BJ (cell line): ENCODE results near the gene LRIF1. TPM values are rescaled to one million over a fixed set of nuclear protein-coding genes. Genes with fewer than 3 reads are reported as not detected.

ENCODE experiments used
- CTCF ChIA-PET: fragments of 350-600 bp; formaldehyde crosslinking; extraction: SDS; loops from one replicate; lab custom pipeline; 2021; ENCODE audit warnings: antibody characterized with exemption, inconsistent platforms; lab: Yijun Ruan, JAX
- POLR2A ChIA-PET: fragments of 300-600 bp; sonication (Branson Sonifier 250); formaldehyde crosslinking; extraction: SDS; loops from one replicate; lab custom pipeline; 2021; ENCODE audit warnings: antibody characterized with exemption; lab: Charles Lee
- DNase-seq: peaks from one replicate; pipeline ENCODE4 v3.0.0-alpha.2; 2011; ENCODE audit warnings: low read depth
- H3K27me3 ChIP-seq: 2 replicates; pipeline ENCODE4 v1.6.0; 2011; ENCODE audit warnings: low read length; ENCODE audit not compliant: control insufficient read depth, insufficient read depth
- H3K36me3 ChIP-seq: 2 replicates; pipeline ENCODE4 v1.5.1; 2011; ENCODE audit warnings: low read length; ENCODE audit not compliant: control insufficient read depth, insufficient read depth
- H3K4me3 ChIP-seq: 2 replicates; pipeline ENCODE4 v1.5.1; 2011; ENCODE audit warnings: low read depth, mild to moderate bottlenecking, control low read depth, low read length
- CTCF ChIP-seq: IDR thresholded peaks from 2 replicates; pipeline ENCODE4 v1.5.1; 2011; ENCODE audit warnings: low read depth, mild to moderate bottlenecking, control low read depth, inconsistent platforms, low read length, moderate library complexity; ENCODE audit not compliant: insufficient read depth
- polyA plus RNA-seq: library from polyadenylated mRNA; depleted of rRNA; stranded (reverse); fragments of >200 nt; gene quantifications from 2 replicates; pipeline ENCODE4 v1.2.3, GENCODE V29; 2011

The LRIF1 gene
- polyA plus RNA-seq, 1 experiment: 8.3 TPM

DNA sequence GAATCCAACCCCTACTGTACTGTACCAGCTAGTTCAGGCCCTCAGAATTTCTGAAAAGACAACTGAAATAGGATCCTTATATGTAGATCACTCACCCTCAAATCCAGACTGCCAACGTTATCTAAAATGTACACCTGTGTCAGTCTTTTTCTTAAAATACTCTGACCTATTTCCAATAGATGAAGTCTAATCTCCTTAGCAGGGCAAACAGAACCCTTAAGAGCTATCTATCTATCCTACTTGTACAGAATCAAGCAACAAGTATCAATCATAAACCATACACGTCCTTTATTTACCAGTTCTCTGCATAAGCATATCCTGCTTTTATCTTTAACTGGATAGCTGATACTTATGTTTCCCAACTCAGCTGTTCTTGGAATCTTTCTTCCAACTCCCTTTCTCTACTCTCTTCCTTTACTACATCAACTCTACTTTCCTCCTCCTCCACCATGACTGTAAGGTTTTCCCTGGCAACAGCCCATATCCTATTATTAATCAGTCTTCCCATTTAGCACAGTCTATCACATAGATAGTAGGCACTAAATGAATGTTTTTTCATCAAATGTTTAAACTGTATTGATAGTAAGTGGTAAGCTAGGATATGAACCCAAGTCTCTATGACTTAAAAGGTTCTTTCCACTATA, 2.8 kb downstream of the LRIF1 start:
- Histone ChIP-seq H3K27me3 (no peaks in the 10 kb centered on the region), H3K36me3 (no peaks in the 10 kb centered on the region), H3K4me3 (no peak overlapping the region)
- no peak for DNase-seq
- CTCF ChIA-PET: no interaction called here
- no peak for TF ChIP-seq CTCF
- POLR2A ChIA-PET: no interaction called here

DNA sequence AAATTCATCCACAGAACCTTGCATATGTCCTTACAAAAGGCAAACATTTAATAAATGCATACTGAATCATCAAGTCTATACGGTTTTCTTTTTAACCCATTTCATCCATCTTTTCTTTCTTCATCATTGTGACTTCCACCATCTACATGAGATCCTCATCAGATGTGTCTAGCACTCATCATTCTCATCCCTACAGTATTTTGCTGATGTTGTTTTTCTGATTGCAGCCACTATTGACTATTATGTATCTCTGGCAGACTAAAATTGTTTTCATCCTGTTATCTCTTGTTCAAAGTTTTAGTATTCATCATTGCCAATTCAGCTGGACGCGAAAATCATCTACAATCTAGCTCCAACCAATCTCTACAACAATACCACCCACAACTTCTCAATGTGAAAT, 5.9 kb downstream of the LRIF1 start:
- CTCF ChIA-PET: interaction anchor here (0.9 to 1.7 kb wide), 3 partner anchors 10 to 73 kb away, joined by 3 to 4 read pairs (median 3); no protein-coding TSS in a partner anchor
- POLR2A ChIA-PET: no interaction called here
- DNase-seq: no peak
- H3K4me3 ChIP-seq: no peak overlapping the region
- no peak for TF ChIP-seq CTCF
- H3K27me3 ChIP-seq: no peaks in the 10 kb centered on the region
- no peaks in the 10 kb centered on the region for H3K36me3 ChIP-seq

DNA sequence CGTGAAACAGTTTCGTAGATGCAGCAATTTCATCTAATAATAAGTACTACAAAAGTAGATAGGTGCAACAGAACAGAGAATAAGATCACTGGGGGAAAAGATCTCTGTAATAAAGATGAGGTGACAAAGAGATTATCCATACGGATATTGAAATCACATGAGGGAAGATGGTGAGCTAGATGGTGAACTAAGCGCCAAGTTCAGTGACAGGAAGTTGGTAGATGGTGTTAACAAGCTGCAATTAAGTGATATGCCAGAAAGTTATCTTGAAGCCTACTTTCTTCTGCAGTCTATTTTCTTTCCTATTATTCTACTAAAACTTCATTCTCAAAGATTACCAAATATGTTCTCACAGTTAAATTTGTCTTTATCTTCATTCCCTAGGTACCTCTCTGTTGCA, 7.1 kb downstream of the LRIF1 start:
- no peak overlapping the region for H3K4me3 ChIP-seq
- no peak for TF ChIP-seq CTCF
- H3K36me3 ChIP-seq: peaks cover 5% of the 10 kb centered on the region; the same call in 1 of the 2 replicates
- POLR2A ChIA-PET: no interaction called here
- DNase-seq: no peak
- CTCF ChIA-PET: no interaction called here
- no peaks in the 10 kb centered on the region for H3K27me3 ChIP-seq

- no peak for DNase-seq
- H3K36me3 ChIP-seq: peaks cover 5% of the 10 kb centered on the region
- TF ChIP-seq CTCF: no peak
- no peak overlapping the region for H3K4me3 ChIP-seq
- CTCF ChIA-PET: no interaction called here
- no peaks in the 10 kb centered on the region for H3K27me3 ChIP-seq
- POLR2A ChIA-PET: no interaction called here
Measured at GRCh38 chr1:110953031-110953430, 10.7 kb downstream of the LRIF1 start.

- POLR2A ChIA-PET: no interaction called here
- H3K36me3 ChIP-seq: peaks cover 5% of the 10 kb centered on the region
- DNase-seq: no peak
- H3K4me3 ChIP-seq: no peak overlapping the region
- TF ChIP-seq CTCF: no peak
- CTCF ChIA-PET: no interaction called here
- H3K27me3 ChIP-seq: no peaks in the 10 kb centered on the region
Measured at GRCh38 chr1:110952031-110952430, 11.7 kb downstream of the LRIF1 start.
